ENCODE measurements around the gene FOS. TPM values are rescaled to one million over a fixed set of nuclear protein-coding genes. Genes with fewer than 3 reads are reported as not detected.

The FOS gene
- total and polyA plus RNA-seq, 2 of the 4 experiments (the other 2 are of a cell fraction): 53.6 to 171 TPM

DNA sequence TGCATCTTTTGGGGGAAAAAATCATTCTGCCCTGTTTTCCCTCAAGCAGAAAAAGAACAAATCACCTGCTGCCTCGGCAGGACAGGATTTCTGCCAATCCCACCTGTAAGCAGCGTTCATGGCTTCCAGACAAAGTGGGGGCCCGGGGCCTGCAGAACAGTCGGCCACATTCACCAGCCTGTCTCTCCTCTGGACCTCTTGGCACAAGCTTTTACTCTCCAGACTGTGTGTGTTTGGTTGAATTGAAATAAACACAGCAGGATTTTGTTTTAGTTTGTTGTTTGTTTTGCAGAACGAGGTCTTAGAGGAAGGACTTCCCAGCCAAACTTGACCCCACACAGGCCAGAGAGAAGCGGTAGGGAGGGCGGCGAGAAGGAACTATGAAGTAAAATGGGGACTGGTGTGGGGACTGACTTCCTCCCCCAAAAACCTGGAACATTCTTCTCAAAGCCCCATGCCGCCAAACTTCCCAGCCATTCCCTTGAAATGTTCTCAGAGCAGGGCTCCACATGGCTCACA, 41.7 kb upstream of the FOS start:
- TF ChIP-seq POLR2A (IDR thresholded peaks at IDR 0.05; ENCODE audit: low read depth, low read length): no peak
- TF ChIP-seq CEBPB (IDR thresholded peaks at IDR 0.05; ENCODE audit: low read depth, low read length): no peak
- no peak for TF ChIP-seq RCOR1 (IDR thresholded peaks at IDR 0.05; ENCODE audit: insufficient replicate concordance, low read length)
- TF ChIP-seq CHD1 (IDR thresholded peaks at IDR 0.05; ENCODE audit: low read depth, low read length): no peak
- TF ChIP-seq, protein P1, sequence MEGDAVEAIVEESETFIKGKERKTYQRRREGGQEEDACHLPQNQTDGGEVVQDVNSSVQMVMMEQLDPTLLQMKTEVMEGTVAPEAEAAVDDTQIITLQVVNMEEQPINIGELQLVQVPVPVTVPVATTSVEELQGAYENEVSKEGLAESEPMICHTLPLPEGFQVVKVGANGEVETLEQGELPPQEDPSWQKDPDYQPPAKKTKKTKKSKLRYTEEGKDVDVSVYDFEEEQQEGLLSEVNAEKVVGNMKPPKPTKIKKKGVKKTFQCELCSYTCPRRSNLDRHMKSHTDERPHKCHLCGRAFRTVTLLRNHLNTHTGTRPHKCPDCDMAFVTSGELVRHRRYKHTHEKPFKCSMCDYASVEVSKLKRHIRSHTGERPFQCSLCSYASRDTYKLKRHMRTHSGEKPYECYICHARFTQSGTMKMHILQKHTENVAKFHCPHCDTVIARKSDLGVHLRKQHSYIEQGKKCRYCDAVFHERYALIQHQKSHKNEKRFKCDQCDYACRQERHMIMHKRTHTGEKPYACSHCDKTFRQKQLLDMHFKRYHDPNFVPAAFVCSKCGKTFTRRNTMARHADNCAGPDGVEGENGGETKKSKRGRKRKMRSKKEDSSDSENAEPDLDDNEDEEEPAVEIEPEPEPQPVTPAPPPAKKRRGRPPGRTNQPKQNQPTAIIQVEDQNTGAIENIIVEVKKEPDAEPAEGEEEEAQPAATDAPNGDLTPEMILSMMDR (conservative IDR thresholded peaks at IDR 0.05; ENCODE audit: low read depth, low read length): no peak
- TF ChIP-seq MAZ (IDR thresholded peaks at IDR 0.05; ENCODE audit: borderline replicate concordance, low read depth, low read length): no peak
- TF ChIP-seq USF2 (IDR thresholded peaks at IDR 0.05; ENCODE audit: low read depth, low read length): no peak
- TF ChIP-seq RFX5 (IDR thresholded peaks at IDR 0.05; ENCODE audit: low read depth, low read length): no peak
- no peak for TF ChIP-seq FOS (IDR thresholded peaks at IDR 0.05; ENCODE audit: low read depth, low read length)
- TF ChIP-seq BHLHE40 (IDR thresholded peaks at IDR 0.05; ENCODE audit: low read depth, low read length): no peak
- TF ChIP-seq MXI1 (IDR thresholded peaks at IDR 0.05; ENCODE audit: borderline replicate concordance, low read depth, low read length): no peak
- no peak for TF ChIP-seq NFE2L2 (IDR thresholded peaks at IDR 0.05; ENCODE audit: low read depth, low read length)
- no peak for TF ChIP-seq RAD21 (IDR thresholded peaks at IDR 0.05; ENCODE audit: low read length)
- TF ChIP-seq MAFK (IDR thresholded peaks at IDR 0.05; ENCODE audit: low read depth, low read length): no peak
- TF ChIP-seq SMC3 (IDR thresholded peaks at IDR 0.05; ENCODE audit: low read depth, low read length): no peak
- no peak overlapping the region; the same call in 1 of the 2 replicates for H3K23ac ChIP-seq (ENCODE audit: low read depth, low read length)
- no peak overlapping the region for H2BK15ac ChIP-seq (ENCODE audit: low read depth, low read length)
- ChIA-PET CTCF (no interaction called here), POLR2A (ENCODE audit: unreplicated experiment) (no interaction called here)
- no peak overlapping the region for H2BK5ac ChIP-seq (ENCODE audit: low read depth, low read length, poor library complexity, severe bottlenecking)
- H3K27ac ChIP-seq (ENCODE audit: insufficient read depth, low read length): no peak overlapping the region
- no peaks in the 10 kb centered on the region for H3K79me1 ChIP-seq (ENCODE audit: low read depth in 1 of 2, low read length in 2 of 2)
- H3K9ac ChIP-seq (ENCODE audit: low read depth, low read length): no peak overlapping the region
- BruUV-seq (replicated peaks): no TSS peak
- H3K9me1 ChIP-seq (ENCODE audit: insufficient read depth, low read length): peaks cover 7% of the 10 kb centered on the region
- peak overlapping the region in 1 of 2 experiments; percentile 31; a peak in 1 of 4 replicates for H4K8ac ChIP-seq (ENCODE audit: low read depth in 2 of 2, low read length in 2 of 2)
- H2AFZ ChIP-seq (replicated peaks; ENCODE audit: low read length, poor library complexity): peak overlapping the region; percentile 82
- no peak overlapping the region for H4K5ac ChIP-seq (ENCODE audit: low read depth, low read length)
- H2AK9ac ChIP-seq (replicated peaks; ENCODE audit: low read depth, low read length, poor library complexity): no peak overlapping the region
- H3K4me3 ChIP-seq (ENCODE audit: insufficient read depth, low read depth, low read length): no peak overlapping the region
- H3K27me3 ChIP-seq (ENCODE audit: control insufficient read depth, insufficient read depth, low read length): no peaks in the 10 kb centered on the region
- no peak overlapping the region for H2BK20ac ChIP-seq (ENCODE audit: low read depth, low read length)
- in situ Hi-C loops (cut with MboI; ENCODE audit: low sequenced_read_pairs) (no loop called here), dilution Hi-C loops (cut with HindIII; ENCODE audit: low sequenced_read_pairs, unreplicated experiment) (no loop called here), intact Hi-C loops (cut with micrococcal nuclease) (no loop called here)
- no peaks in the 10 kb centered on the region for H4K20me1 ChIP-seq (ENCODE audit: insufficient read depth, low read length)
- H3K4me2 ChIP-seq (ENCODE audit: low read depth, low read length): no peak overlapping the region
- ATAC-seq (ENCODE audit: low read depth) (no peak), DNase-seq (no peak)
- peaks cover 7% of the 10 kb centered on the region for H3K4me1 ChIP-seq (ENCODE audit: control insufficient read depth, insufficient read depth, low read length)
- H3K4ac ChIP-seq (ENCODE audit: low read depth, low read length): peak overlapping the region; percentile 36
- H2BK120ac ChIP-seq (ENCODE audit: low read depth, low read length): 0 out of 2 replicates have a peak overlapping the region, but pooled peaks have one; percentile 23
- H2AK5ac ChIP-seq (ENCODE audit: low read depth, low read length): 0 out of 2 replicates have a peak overlapping the region, but pooled peaks have one; percentile 17
- H3K18ac ChIP-seq (ENCODE audit: low read depth, low read length): no peak overlapping the region
- WGBS, 2 experiments (ENCODE audit: extremely low coverage in 2 of 2, insufficient read length in 1 of 2): no CpG with 5 or more reads among the region's 9 CpGs
- no peak overlapping the region; the same call in 1 of the 2 replicates for H3K14ac ChIP-seq (replicated peaks; ENCODE audit: low read depth, low read length)
- H3K36me3 ChIP-seq (ENCODE audit: control insufficient read depth, insufficient read depth, low read length): no peaks in the 10 kb centered on the region
- peak overlapping the region; percentile 17 for H4K91ac ChIP-seq (ENCODE audit: insufficient read depth, low read depth, low read length)
- H3K56ac ChIP-seq (ENCODE audit: extremely low read depth, insufficient read depth, low read length): no peak overlapping the region
- H3K9me3 ChIP-seq (ENCODE audit: control insufficient read depth, insufficient read depth, low read length): no peaks in the 10 kb centered on the region

All from IMR-90 (cell line).